Measurements from ENCODE around the gene DRC7. TPM values are rescaled to one million over a fixed set of nuclear protein-coding genes. Genes with fewer than 3 reads are reported as not detected.

The DRC7 gene
- total RNA-seq, 1 donor from 2014 or later = 7.4 TPM

DNA sequence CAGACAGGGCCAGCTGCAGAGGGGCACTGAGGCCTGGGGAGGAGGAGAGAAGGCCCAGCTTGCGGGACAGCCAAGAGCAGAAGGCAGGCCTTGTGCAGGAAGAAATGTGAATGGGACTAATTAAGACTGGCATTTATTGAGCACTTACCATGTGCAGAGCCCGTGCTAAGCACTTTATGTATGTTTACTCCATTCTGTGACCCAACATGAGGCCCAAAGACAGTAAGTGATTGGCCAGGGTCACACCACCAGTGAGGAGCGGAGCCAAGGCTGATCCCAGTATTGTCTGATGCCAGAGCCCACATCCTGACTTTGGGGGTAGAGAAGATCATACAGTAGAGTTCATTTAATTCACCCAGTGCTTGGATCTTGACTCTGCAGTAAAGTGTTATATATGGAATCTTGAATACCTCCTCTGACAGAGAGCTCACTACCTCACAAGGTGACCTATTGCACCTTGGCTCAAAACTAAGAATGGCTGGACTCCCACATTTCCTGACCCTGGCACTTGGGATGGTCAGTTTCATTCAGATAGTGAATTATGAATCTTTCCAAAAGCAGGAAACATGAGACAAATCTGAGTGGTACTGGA lies 54.6 kb downstream of the DRC7 start:
- TF ChIP-seq CTCF (conservative IDR thresholded peaks at IDR 0.05) = no peak
- Mint-ChIP-seq H3K4me3 (no peak overlapping the region), H3K27me3 (no peaks in the 10 kb centered on the region), H3K36me3 (peaks cover 8% of the 10 kb centered on the region), H3K27ac (no peak overlapping the region), H3K4me1 (ENCODE audit: unreplicated experiment) (no peaks in the 10 kb centered on the region), H3K9me3 (no peaks in the 10 kb centered on the region)
- DNase-seq (ENCODE audit: extremely low spot score, unreplicated experiment) = no peak

GRCh38 chr16:57749856-57750452 lies 55.3 kb downstream of the DRC7 start:
- Mint-ChIP-seq H3K36me3 (peaks cover 8% of the 10 kb centered on the region), H3K27ac (no peak overlapping the region), H3K27me3 (no peaks in the 10 kb centered on the region), H3K9me3 (no peaks in the 10 kb centered on the region), H3K4me1 (ENCODE audit: unreplicated experiment) (no peaks in the 10 kb centered on the region), H3K4me3 (no peak overlapping the region)
- no peak for DNase-seq (ENCODE audit: extremely low spot score, unreplicated experiment)
- TF ChIP-seq CTCF (conservative IDR thresholded peaks at IDR 0.05) = no peak

DNA sequence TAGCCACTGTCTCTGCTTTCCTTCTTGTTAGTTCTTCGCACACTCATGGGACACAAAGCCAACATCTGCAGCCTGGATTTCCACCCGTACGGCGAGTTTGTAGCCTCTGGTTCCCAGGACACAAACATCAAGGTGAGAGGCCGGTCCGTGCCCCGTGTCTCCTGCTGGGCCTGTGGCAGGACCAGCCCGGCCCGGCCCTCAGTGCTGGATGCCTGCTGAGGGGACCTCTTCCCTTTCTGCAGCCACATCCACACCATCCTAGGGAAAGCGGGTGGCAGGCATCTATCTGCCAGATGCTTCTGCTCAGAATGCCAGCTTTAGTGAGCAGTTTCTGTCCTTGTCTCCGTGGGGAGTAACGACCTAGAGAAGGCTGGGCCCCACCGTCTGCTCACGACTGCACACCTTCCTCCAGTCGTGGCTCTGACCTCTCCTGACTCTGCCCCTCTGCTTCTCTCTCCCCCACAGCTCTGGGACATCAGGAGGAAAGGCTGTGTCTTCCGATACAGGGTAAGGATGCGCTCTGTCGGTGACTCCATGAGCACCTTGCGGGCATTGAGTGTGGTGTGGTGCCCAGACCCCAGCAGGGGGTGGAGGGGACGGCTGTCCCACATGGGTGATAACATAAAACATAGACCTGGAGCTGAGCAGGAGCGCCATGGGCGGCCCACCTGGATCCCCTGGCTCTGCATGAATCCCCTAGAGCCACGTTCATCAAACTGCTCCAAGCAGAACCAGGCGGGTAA lies 56.4 kb downstream of the DRC7 start:
- peak overlapping the region; percentile 67 for H3K27ac Mint-ChIP-seq
- no peaks in the 10 kb centered on the region for H3K9me3 Mint-ChIP-seq
- no peaks in the 10 kb centered on the region for H3K4me1 Mint-ChIP-seq (ENCODE audit: unreplicated experiment)
- DNase-seq (ENCODE audit: extremely low spot score, unreplicated experiment) = no peak
- H3K27me3 Mint-ChIP-seq = no peaks in the 10 kb centered on the region
- no peak for TF ChIP-seq CTCF (conservative IDR thresholded peaks at IDR 0.05)
- H3K36me3 Mint-ChIP-seq = peaks cover 4% of the 10 kb centered on the region
- H3K4me3 Mint-ChIP-seq = no peak overlapping the region

DNA sequence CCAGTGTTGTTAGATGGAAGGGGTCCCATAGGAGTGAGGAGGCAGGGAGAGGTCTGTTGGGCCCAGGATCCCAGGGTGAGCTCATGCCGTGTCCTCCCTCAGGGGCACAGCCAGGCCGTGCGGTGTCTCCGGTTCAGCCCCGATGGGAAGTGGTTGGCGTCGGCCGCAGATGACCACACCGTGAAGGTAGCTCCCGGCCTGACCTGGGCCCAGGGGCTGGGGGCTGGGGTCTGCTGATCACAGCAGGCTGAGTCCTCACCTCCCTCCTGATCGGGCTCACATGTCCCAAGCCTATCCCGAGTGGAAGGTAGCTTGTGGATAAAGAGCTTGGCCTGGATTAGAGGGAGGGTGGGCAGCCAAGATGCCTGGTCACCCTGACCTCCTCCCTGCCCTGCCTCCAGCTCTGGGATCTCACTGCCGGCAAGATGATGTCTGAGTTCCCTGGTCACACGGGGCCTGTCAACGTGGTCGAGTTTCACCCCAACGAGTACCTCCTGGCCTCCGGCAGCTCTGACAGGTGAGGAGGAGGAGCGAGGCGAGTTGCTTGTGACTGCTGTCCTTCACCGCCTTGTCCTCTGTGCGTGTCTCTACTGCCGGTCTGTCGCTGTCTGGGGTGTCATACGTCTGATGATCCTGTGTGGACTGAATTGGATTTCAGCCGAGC lies 57.1 kb downstream of the DRC7 start:
- DNase-seq (ENCODE audit: extremely low spot score, unreplicated experiment) = no peak
- peak overlapping the region; percentile 67 for H3K27ac Mint-ChIP-seq
- H3K4me3 Mint-ChIP-seq = no peak overlapping the region
- H3K9me3 Mint-ChIP-seq = no peaks in the 10 kb centered on the region
- no peaks in the 10 kb centered on the region for H3K4me1 Mint-ChIP-seq (ENCODE audit: unreplicated experiment)
- no peaks in the 10 kb centered on the region for H3K36me3 Mint-ChIP-seq
- no peaks in the 10 kb centered on the region for H3K27me3 Mint-ChIP-seq
- TF ChIP-seq CTCF (conservative IDR thresholded peaks at IDR 0.05) = no peak

DNA sequence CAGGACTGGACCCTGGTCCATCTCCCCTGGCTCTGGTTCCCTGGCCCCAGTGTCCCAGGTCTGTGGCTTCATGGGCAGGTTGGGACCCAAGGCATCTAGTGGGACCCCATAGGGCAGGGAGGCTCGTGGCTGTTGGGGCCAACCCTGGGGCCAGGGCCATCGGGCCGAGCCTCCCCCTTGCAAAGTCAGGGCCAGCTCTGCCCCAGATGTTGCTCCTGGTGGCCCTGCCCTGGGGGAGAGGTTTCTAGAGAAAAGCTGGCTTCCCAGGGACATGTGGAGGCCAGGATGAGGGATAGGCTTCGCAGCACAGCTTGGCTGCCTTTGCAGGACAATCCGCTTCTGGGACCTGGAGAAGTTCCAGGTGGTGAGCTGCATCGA lies 57.6 kb downstream of the DRC7 start:
- no peak for DNase-seq (ENCODE audit: extremely low spot score, unreplicated experiment)
- Mint-ChIP-seq H3K27ac (no peak overlapping the region), H3K9me3 (no peaks in the 10 kb centered on the region), H3K36me3 (no peaks in the 10 kb centered on the region), H3K27me3 (no peaks in the 10 kb centered on the region), H3K4me1 (ENCODE audit: unreplicated experiment) (no peaks in the 10 kb centered on the region), H3K4me3 (no peak overlapping the region)
- no peak for TF ChIP-seq CTCF (conservative IDR thresholded peaks at IDR 0.05)
